Measurements from ENCODE around the gene KBTBD4. TPM values are rescaled to one million over a fixed set of nuclear protein-coding genes. Genes with fewer than 3 reads are reported as not detected.
A peak's percentile ranks its signal among the peaks of the same experiment; 100 is the strongest.

Gene KBTBD4
- total RNA-seq, 2 experiments from 2014 or later = 17.2 to 20.3 TPM

GRCh38 chr11:47587723-47588326 is 9.1 kb upstream of the KBTBD4 start:
- no peak overlapping the region for H3K27ac Mint-ChIP-seq
- peaks cover 11% of the 10 kb centered on the region for H3K36me3 Mint-ChIP-seq (ENCODE audit: low read depth)
- ChIA-PET POLR2A (no interaction called here), CTCF (interaction anchor here (1.0 kb wide), 1 partner anchor 9 kb away, joined by 3 read pairs; the partner anchor contains the start of genes KBTBD4 and NDUFS3)
- DNase-seq = no peak
- H3K27me3 Mint-ChIP-seq = peaks cover 7% of the 10 kb centered on the region
- no peak overlapping the region for H3K4me3 Mint-ChIP-seq
- H3K9me3 Mint-ChIP-seq = no peaks in the 10 kb centered on the region
- peaks cover 10% of the 10 kb centered on the region for H3K4me1 Mint-ChIP-seq

- CTCF ChIA-PET = interaction anchor here (0.5 to 1.0 kb wide), 2 partner anchors 9 to 21 kb away, joined by 3 read pairs; partner anchors contain the start of genes KBTBD4 and NDUFS3
- no peak overlapping the region for H3K27ac Mint-ChIP-seq
Measured at GRCh38 chr11:47587039-47587716, 8.4 kb upstream of the KBTBD4 start.

GRCh38 chr11:47586098-47586855 is 7.5 kb upstream of the KBTBD4 start, which contains the start of gene FAM180B:
TSS of gene FAM180B (plus strand) at chr11:47586678. CDS start at chr11:47586769, 91 bp downstream.
- CTCF ChIA-PET = interaction anchor here (0.5 kb wide), 1 partner anchor 22 kb away, joined by 3 read pairs; no protein-coding TSS in a partner anchor
- Mint-ChIP-seq H3K4me1 (peaks cover 2% of the 10 kb centered on the region), H3K4me3 (no peak within 1 kb of the TSS), H3K27me3 (no peaks in the 10 kb centered on the region), H3K27ac (no peak within 1 kb of the TSS), H3K36me3 (ENCODE audit: low read depth) (peaks cover 24% of the 10 kb centered on the region), H3K9me3 (no peaks in the 10 kb centered on the region)
- POLR2A ChIA-PET = no interaction called here
- DNase-seq = no peak

More at GRCh38 chr11:47587039-47587716, 8.4 kb upstream of the KBTBD4 start:
- H3K9me3 Mint-ChIP-seq = no peaks in the 10 kb centered on the region
- H3K27me3 Mint-ChIP-seq = peaks cover under 1% of the 10 kb centered on the region
- no peak for DNase-seq
- peaks cover 16% of the 10 kb centered on the region for H3K36me3 Mint-ChIP-seq (ENCODE audit: low read depth)
- peaks cover 5% of the 10 kb centered on the region for H3K4me1 Mint-ChIP-seq
- POLR2A ChIA-PET = no interaction called here
- no peak overlapping the region for H3K4me3 Mint-ChIP-seq

GRCh38 chr11:47583844-47584243 is 5.1 kb upstream of the KBTBD4 start:
- Mint-ChIP-seq H3K27me3 (no peaks in the 10 kb centered on the region), H3K4me1 (peaks cover 18% of the 10 kb centered on the region), H3K36me3 (ENCODE audit: low read depth) (peaks cover 29% of the 10 kb centered on the region), H3K27ac (no peak overlapping the region), H3K4me3 (no peak overlapping the region), H3K9me3 (no peaks in the 10 kb centered on the region)
- ChIA-PET POLR2A (no interaction called here), CTCF (interaction anchor here (0.5 to 0.7 kb wide), 3 partner anchors 46 to 98 kb away, joined by 3 to 4 read pairs (median 3); no protein-coding TSS in a partner anchor)
- DNase-seq = no peak

GRCh38 chr11:47577460-47578041 is 1.2 kb downstream of the KBTBD4 start:
- peak overlapping the region; percentile 99 for H3K27ac Mint-ChIP-seq
- ChIA-PET CTCF (interaction anchor here (0.5 to 3.8 kb wide), 4 partner anchors 9 to 41 kb away, joined by 3 to 18 read pairs (median 6); partner anchors contain the start of genes CELF1 and PTPMT1), POLR2A (interaction anchor here (0.6 to 1.1 kb wide), 3 partner anchors 11 to 43 kb away, joined by 3 read pairs; no protein-coding TSS in a partner anchor)
- H3K27me3 Mint-ChIP-seq = no peaks in the 10 kb centered on the region
- peak overlapping the region; percentile 94 for H3K4me3 Mint-ChIP-seq
- no peak for DNase-seq
- peaks cover 38% of the 10 kb centered on the region for H3K4me1 Mint-ChIP-seq
- H3K9me3 Mint-ChIP-seq = no peaks in the 10 kb centered on the region
- peaks cover 54% of the 10 kb centered on the region for H3K36me3 Mint-ChIP-seq (ENCODE audit: low read depth)

GRCh38 chr11:47573321-47573720 is 5.4 kb downstream of the KBTBD4 start:
- Mint-ChIP-seq H3K4me3 (no peak overlapping the region), H3K27ac (no peak overlapping the region), H3K9me3 (no peaks in the 10 kb centered on the region), H3K4me1 (peaks cover 22% of the 10 kb centered on the region), H3K27me3 (no peaks in the 10 kb centered on the region), H3K36me3 (ENCODE audit: low read depth) (peaks cover 57% of the 10 kb centered on the region)
- POLR2A ChIA-PET = no interaction called here
- no peak for DNase-seq
- CTCF ChIA-PET = interaction anchor here (1.4 kb wide), 1 partner anchor 17 kb away, joined by 3 read pairs; no protein-coding TSS in a partner anchor

- CTCF ChIA-PET = interaction anchor here (0.5 to 1.4 kb wide), 2 partner anchors 16 to 293 kb away, joined by 3 to 6 read pairs; no protein-coding TSS in a partner anchor
- Mint-ChIP-seq H3K27ac (no peak overlapping the region), H3K9me3 (no peaks in the 10 kb centered on the region), H3K27me3 (no peaks in the 10 kb centered on the region), H3K4me3 (no peak overlapping the region), H3K36me3 (ENCODE audit: low read depth) (peaks cover 56% of the 10 kb centered on the region), H3K4me1 (peaks cover 18% of the 10 kb centered on the region)
- POLR2A ChIA-PET = interaction anchor here (0.6 kb wide), 1 partner anchor 1002 kb away, joined by 3 read pairs; no protein-coding TSS in a partner anchor
- no peak for DNase-seq
Measured at GRCh38 chr11:47572715-47573255, 6.0 kb downstream of the KBTBD4 start.

- Mint-ChIP-seq H3K9me3 (no peaks in the 10 kb centered on the region), H3K27ac (no peak overlapping the region), H3K4me3 (no peak overlapping the region), H3K36me3 (ENCODE audit: low read depth) (peaks cover 50% of the 10 kb centered on the region), H3K27me3 (no peaks in the 10 kb centered on the region), H3K4me1 (peaks cover 11% of the 10 kb centered on the region)
- ChIA-PET POLR2A (no interaction called here), CTCF (interaction anchor here (1.3 to 1.4 kb wide), 2 partner anchors 15 to 17 kb away, joined by 3 read pairs; no protein-coding TSS in a partner anchor)
- DNase-seq = no peak
Measured at GRCh38 chr11:47571895-47572294, 6.9 kb downstream of the KBTBD4 start.

GRCh38 chr11:47571357-47571729 is 7.4 kb downstream of the KBTBD4 start:
- no peaks in the 10 kb centered on the region for H3K27me3 Mint-ChIP-seq
- peaks cover 47% of the 10 kb centered on the region for H3K36me3 Mint-ChIP-seq (ENCODE audit: low read depth)
- POLR2A ChIA-PET = no interaction called here
- H3K9me3 Mint-ChIP-seq = no peaks in the 10 kb centered on the region
- peaks cover 16% of the 10 kb centered on the region for H3K4me1 Mint-ChIP-seq
- no peak overlapping the region for H3K27ac Mint-ChIP-seq
- no peak for DNase-seq
- H3K4me3 Mint-ChIP-seq = no peak overlapping the region
- CTCF ChIA-PET = interaction anchor here (1.3 kb wide), 1 partner anchor 16 kb away, joined by 3 read pairs; no protein-coding TSS in a partner anchor

- no peaks in the 10 kb centered on the region for H3K27me3 Mint-ChIP-seq
- H3K4me3 Mint-ChIP-seq = no peak overlapping the region
- H3K36me3 Mint-ChIP-seq (ENCODE audit: low read depth) = peaks cover 45% of the 10 kb centered on the region
- CTCF ChIA-PET = interaction anchor here (0.6 to 1.8 kb wide), 3 partner anchors 10 to 654 kb away, joined by 3 to 6 read pairs (median 3); no protein-coding TSS in a partner anchor
- no peak for DNase-seq
- H3K9me3 Mint-ChIP-seq = no peaks in the 10 kb centered on the region
- H3K4me1 Mint-ChIP-seq = peaks cover 20% of the 10 kb centered on the region
- no peak overlapping the region for H3K27ac Mint-ChIP-seq
- POLR2A ChIA-PET = no interaction called here
Measured at GRCh38 chr11:47570651-47571356, 8.0 kb downstream of the KBTBD4 start.

GRCh38 chr11:47569646-47570045 is 9.1 kb downstream of the KBTBD4 start:
- Mint-ChIP-seq H3K36me3 (ENCODE audit: low read depth) (peaks cover 38% of the 10 kb centered on the region), H3K27me3 (no peaks in the 10 kb centered on the region), H3K27ac (no peak overlapping the region), H3K9me3 (no peaks in the 10 kb centered on the region), H3K4me3 (no peak overlapping the region), H3K4me1 (peaks cover 22% of the 10 kb centered on the region)
- CTCF ChIA-PET = interaction anchor here (0.6 to 1.8 kb wide), 4 partner anchors 11 to 52 kb away, joined by 4 to 6 read pairs (median 5); no protein-coding TSS in a partner anchor
- POLR2A ChIA-PET = interaction anchor here (0.5 kb wide), 1 partner anchor 74 kb away, joined by 3 read pairs; no protein-coding TSS in a partner anchor
- DNase-seq = no peak
